OCI-LY3 (cell line): ENCODE data around the gene HIF3A.

Experiments
- CTCF ChIP-seq: fragments of 200-600, 300-600 bp; sonication (generic); IDR thresholded peaks from 2 replicates; pipeline ENCODE4 v1.5.1; 2014; ENCODE audit warnings: antibody characterized with exemption, low read length, low read depth
- EZH2phosphoT487 ChIP-seq: fragments of 200-600 bp; shearing (Covaris generic); IDR thresholded peaks from 2 replicates; pipeline ENCODE4 v1.6.1; 2018; ENCODE audit warnings: antibody characterized with exemption, mixed run types, low read depth

DNA sequence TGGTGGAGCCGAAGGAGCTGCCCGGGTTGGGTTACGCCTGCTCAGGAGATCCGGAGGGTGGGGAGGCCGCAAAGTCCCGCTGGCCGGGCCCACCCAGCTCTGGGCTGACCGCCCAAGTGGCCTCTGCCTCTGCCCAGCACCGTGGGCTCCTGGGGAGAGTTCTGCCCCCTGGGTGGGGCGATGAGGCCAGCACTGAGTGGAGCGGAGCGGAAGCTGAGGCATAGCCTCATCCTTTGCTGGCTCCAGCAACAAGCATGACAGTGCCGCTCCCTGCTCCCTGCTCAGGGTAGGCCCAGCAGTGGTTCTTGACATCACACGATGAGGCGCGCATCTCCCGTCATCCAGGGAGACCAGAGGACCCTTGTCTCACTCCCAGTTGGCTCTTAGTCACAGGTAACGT, 94.0 kb downstream of the HIF3A start:
- no peak for TF ChIP-seq CTCF
- no peak for TF ChIP-seq EZH2phosphoT487
